ENCODE data around the gene MAD1L1.

Gene MAD1L1

DNA sequence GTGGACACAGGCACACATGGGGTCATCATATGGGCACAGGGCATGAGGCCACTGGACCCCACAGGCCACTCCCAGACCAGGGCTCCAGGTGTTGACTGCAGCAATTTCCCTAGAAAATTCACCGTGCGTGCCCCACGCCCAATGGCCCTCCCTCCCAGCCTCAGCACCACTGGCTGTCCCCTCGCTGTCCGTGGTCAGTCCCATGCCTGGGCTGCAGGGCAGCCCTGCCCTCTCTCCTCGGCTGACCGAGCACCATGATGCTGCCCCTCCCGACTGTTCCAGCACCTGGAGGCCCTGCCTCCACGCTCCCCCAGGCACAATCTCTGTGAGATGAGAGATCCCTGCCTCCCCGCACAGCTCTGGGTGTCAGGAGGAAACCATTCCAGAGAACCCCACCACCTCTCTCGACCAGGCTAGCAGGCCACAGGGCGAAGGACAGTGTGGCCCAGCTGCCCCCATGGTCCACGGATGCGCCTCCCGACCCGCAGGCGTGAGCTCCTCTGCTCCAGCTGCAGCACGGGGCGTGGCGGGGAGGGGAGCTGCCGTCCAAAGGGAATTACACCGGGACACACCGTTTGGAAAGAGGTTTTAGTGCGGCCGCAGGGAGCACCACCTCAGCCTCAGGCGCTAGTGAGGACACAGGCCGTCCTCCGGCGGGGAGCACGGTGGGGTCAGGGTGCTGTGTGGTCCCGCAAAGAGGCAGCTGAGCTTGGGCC lies 21.8 kb upstream of the MAD1L1 start (continued):
- TF ChIP-seq OSR1 (CRISPR knock-in tag; IDR thresholded peaks at IDR 0.05) (no peak), CSDC2 (CRISPR knock-in tag; IDR thresholded peaks at IDR 0.05) (no peak), TOX (CRISPR knock-in tag; IDR thresholded peaks at IDR 0.05; ENCODE audit: borderline replicate concordance) (no peak), ZC3H10 (CRISPR knock-in tag; IDR thresholded peaks at IDR 0.05) (no peak), BACH2 (CRISPR knock-in tag; IDR thresholded peaks at IDR 0.05; ENCODE audit: borderline replicate concordance) (no peak)

DNA sequence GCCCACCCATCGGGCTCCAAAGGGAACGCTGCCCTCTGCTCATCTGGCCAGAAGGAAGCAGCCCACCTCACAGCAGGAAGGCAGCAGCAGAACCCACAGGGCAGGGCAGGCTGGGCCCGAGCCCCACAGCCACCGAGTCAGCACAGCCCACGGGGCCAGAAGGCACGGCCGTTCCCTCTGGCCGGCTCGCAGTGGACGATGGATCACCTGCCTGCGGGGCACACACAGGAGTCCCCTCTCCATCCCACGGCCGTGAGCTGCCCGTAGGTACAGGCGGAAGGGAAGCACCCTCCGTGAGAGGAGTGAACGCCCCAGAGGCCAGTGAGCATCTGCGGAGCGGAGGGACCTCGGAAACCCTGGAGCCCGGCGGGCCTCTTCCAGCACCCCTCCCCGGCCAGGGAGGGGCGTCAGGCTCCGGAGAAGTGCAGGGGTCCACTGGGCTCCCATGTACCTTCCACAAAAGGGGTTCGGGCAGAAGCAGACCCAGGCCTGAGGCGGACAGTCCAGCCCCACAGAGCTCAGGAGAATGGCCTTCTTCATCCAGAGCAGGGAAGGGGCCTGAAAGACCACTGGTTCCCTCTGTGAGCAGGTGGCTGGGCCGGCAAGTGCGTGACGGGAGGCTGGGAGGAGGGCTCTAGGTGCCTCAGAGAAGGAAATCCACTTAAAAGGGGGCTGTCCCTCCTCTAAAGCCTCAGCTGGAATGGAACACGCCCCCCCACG lies 20.9 kb upstream of the MAD1L1 start:
- no peak for ATAC-seq
- TF ChIP-seq BACH2 (CRISPR knock-in tag; IDR thresholded peaks at IDR 0.05; ENCODE audit: borderline replicate concordance) = no peak
- no peak for TF ChIP-seq TSHZ2 (CRISPR knock-in tag; IDR thresholded peaks at IDR 0.05)

- TF ChIP-seq, protein P1, sequence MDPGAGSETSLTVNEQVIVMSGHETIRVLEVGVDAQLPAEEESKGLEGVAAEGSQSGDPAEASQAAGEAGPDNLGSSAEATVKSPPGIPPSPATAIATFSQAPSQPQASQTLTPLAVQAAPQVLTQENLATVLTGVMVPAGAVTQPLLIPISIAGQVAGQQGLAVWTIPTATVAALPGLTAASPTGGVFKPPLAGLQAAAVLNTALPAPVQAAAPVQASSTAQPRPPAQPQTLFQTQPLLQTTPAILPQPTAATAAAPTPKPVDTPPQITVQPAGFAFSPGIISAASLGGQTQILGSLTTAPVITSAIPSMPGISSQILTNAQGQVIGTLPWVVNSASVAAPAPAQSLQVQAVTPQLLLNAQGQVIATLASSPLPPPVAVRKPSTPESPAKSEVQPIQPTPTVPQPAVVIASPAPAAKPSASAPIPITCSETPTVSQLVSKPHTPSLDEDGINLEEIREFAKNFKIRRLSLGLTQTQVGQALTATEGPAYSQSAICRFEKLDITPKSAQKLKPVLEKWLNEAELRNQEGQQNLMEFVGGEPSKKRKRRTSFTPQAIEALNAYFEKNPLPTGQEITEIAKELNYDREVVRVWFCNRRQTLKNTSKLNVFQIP (CRISPR knock-in tag; IDR thresholded peaks at IDR 0.05; ENCODE audit: borderline replicate concordance, low read depth) = no peak
- no peak for TF ChIP-seq CSRNP3 (CRISPR knock-in tag; IDR thresholded peaks at IDR 0.05)
- no peak for TF ChIP-seq ZFP3 (CRISPR knock-in tag; IDR thresholded peaks at IDR 0.05)
- TF ChIP-seq BACH2 (CRISPR knock-in tag; IDR thresholded peaks at IDR 0.05; ENCODE audit: borderline replicate concordance) = no peak
- TF ChIP-seq CSDC2 (CRISPR knock-in tag; IDR thresholded peaks at IDR 0.05) = no peak
- no peak for TF ChIP-seq TCF4 (CRISPR knock-in tag; IDR thresholded peaks at IDR 0.05; ENCODE audit: borderline replicate concordance)
- no peak for TF ChIP-seq GLIS3 (CRISPR knock-in tag; IDR thresholded peaks at IDR 0.05)
- TF ChIP-seq ARNTL (CRISPR knock-in tag; IDR thresholded peaks at IDR 0.05; ENCODE audit: borderline replicate concordance, low read depth) = no peak
- no peak for TF ChIP-seq RARB (CRISPR knock-in tag; IDR thresholded peaks at IDR 0.05)
- no peak for TF ChIP-seq ZNF70 (CRISPR knock-in tag; IDR thresholded peaks at IDR 0.05)
- no peak for TF ChIP-seq ZNF565 (CRISPR knock-in tag; conservative IDR thresholded peaks at IDR 0.05; ENCODE audit: low read depth)
- TF ChIP-seq PPARA (CRISPR knock-in tag; IDR thresholded peaks at IDR 0.05; ENCODE audit: borderline replicate concordance) = no peak
- no peak for TF ChIP-seq ISL1 (CRISPR knock-in tag; IDR thresholded peaks at IDR 0.05)
- TF ChIP-seq TSHZ2 (CRISPR knock-in tag; IDR thresholded peaks at IDR 0.05) = no peak
- TF ChIP-seq ZFP30 (CRISPR knock-in tag; IDR thresholded peaks at IDR 0.05) = no peak
- TF ChIP-seq ZNF8 (CRISPR knock-in tag; IDR thresholded peaks at IDR 0.05) = no peak
- TF ChIP-seq OSR1 (CRISPR knock-in tag; IDR thresholded peaks at IDR 0.05) = no peak
- no peak for TF ChIP-seq TOX (CRISPR knock-in tag; IDR thresholded peaks at IDR 0.05; ENCODE audit: borderline replicate concordance)
- TF ChIP-seq, protein P2, sequence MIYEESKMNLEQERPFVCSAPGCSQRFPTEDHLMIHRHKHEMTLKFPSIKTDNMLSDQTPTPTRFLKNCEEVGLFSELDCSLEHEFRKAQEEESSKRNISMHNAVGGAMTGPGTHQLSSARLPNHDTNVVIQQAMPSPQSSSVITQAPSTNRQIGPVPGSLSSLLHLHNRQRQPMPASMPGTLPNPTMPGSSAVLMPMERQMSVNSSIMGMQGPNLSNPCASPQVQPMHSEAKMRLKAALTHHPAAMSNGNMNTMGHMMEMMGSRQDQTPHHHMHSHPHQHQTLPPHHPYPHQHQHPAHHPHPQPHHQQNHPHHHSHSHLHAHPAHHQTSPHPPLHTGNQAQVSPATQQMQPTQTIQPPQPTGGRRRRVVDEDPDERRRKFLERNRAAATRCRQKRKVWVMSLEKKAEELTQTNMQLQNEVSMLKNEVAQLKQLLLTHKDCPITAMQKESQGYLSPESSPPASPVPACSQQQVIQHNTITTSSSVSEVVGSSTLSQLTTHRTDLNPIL (CRISPR knock-in tag; IDR thresholded peaks at IDR 0.05; ENCODE audit: low read depth) = no peak
- ATAC-seq = no peak
Measured at GRCh38 chr7:2253021-2253420, 20.3 kb upstream of the MAD1L1 start.

Data from SK-N-SH treated with all-trans-retinoic acid at 6 μM for 48 hours (cell line).